OCI-LY1 (cell line): ENCODE results near the gene PROM2.

ENCODE experiments used
- H2AFZ ChIP-seq: fragments of 200-600 bp; sonication (generic), shearing (Covaris generic); 2 replicates; pipeline ENCODE4 v1.6.0; 2014; ENCODE audit warnings: antibody characterized with exemption, mild to moderate bottlenecking, low read length
- H3F3A ChIP-seq: fragments of 200-600 bp; sonication (generic), shearing (Covaris generic); 2 replicates; pipeline ENCODE4 v1.6.0; 2014; ENCODE audit warnings: mild to moderate bottlenecking, antibody characterized with exemption, low read length, moderate library complexity; ENCODE audit not compliant: insufficient read depth
- H3K27ac ChIP-seq: fragments of 200-600 bp; sonication (generic); 2 replicates; pipeline ENCODE4 v1.5.1; 2014; ENCODE audit warnings: low read length, mixed run types, mild to moderate bottlenecking, low read depth; ENCODE audit not compliant: poor library complexity, severe bottlenecking
- H3K27me3 ChIP-seq: fragments of 200-600 bp; sonication (generic); 2 replicates; pipeline ENCODE4 v1.6.0; 2014; ENCODE audit warnings: antibody characterized with exemption, mild to moderate bottlenecking, low read length, moderate library complexity; ENCODE audit not compliant: insufficient read depth
- H3K36me3 ChIP-seq: fragments of 200-600 bp; sonication (generic); 2 replicates; pipeline ENCODE4 v1.6.1; 2014; ENCODE audit warnings: mild to moderate bottlenecking, antibody characterized with exemption, low read length, moderate library complexity, mixed read lengths; ENCODE audit not compliant: insufficient read depth
- H3K4me1 ChIP-seq: fragments of 200-600 bp; sonication (generic); 2 replicates; pipeline ENCODE4 v1.5.1; 2014; ENCODE audit warnings: mild to moderate bottlenecking, low read length, moderate library complexity; ENCODE audit not compliant: insufficient read depth, severe bottlenecking
- H3K4me2 ChIP-seq: fragments of 200-600 bp; sonication (generic), shearing (Covaris generic); 2 replicates; pipeline ENCODE4 v1.6.1; 2014; ENCODE audit warnings: low read length
- H3K4me3 ChIP-seq: fragments of 200-600 bp; sonication (generic); 2 replicates; pipeline ENCODE4 v1.5.1; 2014; ENCODE audit warnings: low read length, low read depth, mild to moderate bottlenecking, mixed read lengths; ENCODE audit not compliant: poor library complexity, severe bottlenecking
- H3K79me2 ChIP-seq: fragments of 200-600 bp; shearing (Covaris generic); 2 replicates; pipeline ENCODE4 v1.6.1; 2016; ENCODE audit warnings: mixed run types, low read length, mixed read lengths; ENCODE audit not compliant: insufficient read depth
- H3K9ac ChIP-seq: fragments of 200-600 bp; sonication (generic), shearing (Covaris generic); 2 replicates; pipeline ENCODE4 v1.6.1; 2014; ENCODE audit warnings: mild to moderate bottlenecking, low read length, mixed read lengths
- H3K9me2 ChIP-seq: fragments of 200-600 bp; sonication (generic), shearing (Covaris generic); 2 replicates; pipeline ENCODE4 v1.6.1; 2014; ENCODE audit warnings: low read depth, mild to moderate bottlenecking, low read length, mixed read lengths
- H3K9me3 ChIP-seq: fragments of 200-600 bp; shearing (Covaris generic); 2 replicates; pipeline ENCODE4 v1.6.1; 2014; ENCODE audit warnings: low read length, mixed read lengths
- H4K20me1 ChIP-seq: fragments of 200-600 bp; sonication (generic), shearing (Covaris generic); 2 replicates; pipeline ENCODE4 v1.6.0; 2016; ENCODE audit warnings: mild to moderate bottlenecking, low read length; ENCODE audit not compliant: insufficient read depth
- EZH2 ChIP-seq: fragments of 200-600 bp; sonication (generic), shearing (Covaris generic); IDR thresholded peaks from 2 replicates; pipeline ENCODE4 v1.8.0; 2017; ENCODE audit warnings: borderline replicate concordance, mixed run types, mild to moderate bottlenecking, antibody characterized with exemption, low read length, moderate library complexity, mixed read lengths
- TF ChIP-seq, protein P1 (sequence below): fragments of 200-600 bp; sonication (generic), shearing (Covaris generic); IDR thresholded peaks from 2 replicates; pipeline ENCODE4 v1.5.1; 2017; ENCODE audit warnings: mild to moderate bottlenecking, antibody characterized with exemption, low read length, moderate library complexity, mixed read lengths

Gene PROM2

DNA sequence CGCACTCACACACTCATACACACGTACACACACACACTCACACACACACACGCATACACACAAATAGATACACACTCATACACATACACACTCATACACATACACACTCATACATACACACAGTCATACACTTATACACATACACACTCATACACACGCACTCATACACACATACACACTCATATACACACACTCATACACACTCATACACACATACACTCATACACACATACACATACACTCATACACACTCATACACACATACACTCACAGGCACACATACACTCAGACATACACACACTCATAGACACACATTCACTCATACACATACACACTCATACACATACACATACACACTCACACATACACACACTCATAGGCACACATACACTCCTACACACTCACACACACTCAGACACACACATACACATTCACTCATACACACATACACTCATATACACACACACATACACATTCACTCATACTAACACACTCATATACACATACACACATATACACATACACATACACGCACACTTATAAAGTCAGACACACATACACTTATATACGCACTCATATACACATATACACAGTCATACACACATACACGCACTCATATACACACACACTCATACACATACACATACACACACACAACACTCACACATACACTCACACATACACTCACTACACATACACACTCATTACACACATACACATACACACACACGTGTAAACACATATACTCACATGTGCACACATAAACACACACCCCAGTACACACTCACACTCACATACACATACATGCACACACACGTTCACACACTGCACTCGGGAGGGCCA, 51.6 kb downstream of the PROM2 start:
- Histone ChIP-seq H2AFZ (no peak overlapping the region), H3K9ac (no peak overlapping the region), H3K27me3 (no peaks in the 10 kb centered on the region), H3K79me2 (no peaks in the 10 kb centered on the region), H3K4me3 (no peak overlapping the region), H3K36me3 (no peaks in the 10 kb centered on the region), H3F3A (no peaks in the 10 kb centered on the region), H3K27ac (no peak overlapping the region), H4K20me1 (no peaks in the 10 kb centered on the region), H3K4me1 (no peaks in the 10 kb centered on the region), H3K9me2 (no peaks in the 10 kb centered on the region), H3K4me2 (no peak overlapping the region), H3K9me3 (no peaks in the 10 kb centered on the region)
- TF ChIP-seq EZH2: no peak
- TF ChIP-seq, protein P1, sequence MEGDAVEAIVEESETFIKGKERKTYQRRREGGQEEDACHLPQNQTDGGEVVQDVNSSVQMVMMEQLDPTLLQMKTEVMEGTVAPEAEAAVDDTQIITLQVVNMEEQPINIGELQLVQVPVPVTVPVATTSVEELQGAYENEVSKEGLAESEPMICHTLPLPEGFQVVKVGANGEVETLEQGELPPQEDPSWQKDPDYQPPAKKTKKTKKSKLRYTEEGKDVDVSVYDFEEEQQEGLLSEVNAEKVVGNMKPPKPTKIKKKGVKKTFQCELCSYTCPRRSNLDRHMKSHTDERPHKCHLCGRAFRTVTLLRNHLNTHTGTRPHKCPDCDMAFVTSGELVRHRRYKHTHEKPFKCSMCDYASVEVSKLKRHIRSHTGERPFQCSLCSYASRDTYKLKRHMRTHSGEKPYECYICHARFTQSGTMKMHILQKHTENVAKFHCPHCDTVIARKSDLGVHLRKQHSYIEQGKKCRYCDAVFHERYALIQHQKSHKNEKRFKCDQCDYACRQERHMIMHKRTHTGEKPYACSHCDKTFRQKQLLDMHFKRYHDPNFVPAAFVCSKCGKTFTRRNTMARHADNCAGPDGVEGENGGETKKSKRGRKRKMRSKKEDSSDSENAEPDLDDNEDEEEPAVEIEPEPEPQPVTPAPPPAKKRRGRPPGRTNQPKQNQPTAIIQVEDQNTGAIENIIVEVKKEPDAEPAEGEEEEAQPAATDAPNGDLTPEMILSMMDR: no peak

DNA sequence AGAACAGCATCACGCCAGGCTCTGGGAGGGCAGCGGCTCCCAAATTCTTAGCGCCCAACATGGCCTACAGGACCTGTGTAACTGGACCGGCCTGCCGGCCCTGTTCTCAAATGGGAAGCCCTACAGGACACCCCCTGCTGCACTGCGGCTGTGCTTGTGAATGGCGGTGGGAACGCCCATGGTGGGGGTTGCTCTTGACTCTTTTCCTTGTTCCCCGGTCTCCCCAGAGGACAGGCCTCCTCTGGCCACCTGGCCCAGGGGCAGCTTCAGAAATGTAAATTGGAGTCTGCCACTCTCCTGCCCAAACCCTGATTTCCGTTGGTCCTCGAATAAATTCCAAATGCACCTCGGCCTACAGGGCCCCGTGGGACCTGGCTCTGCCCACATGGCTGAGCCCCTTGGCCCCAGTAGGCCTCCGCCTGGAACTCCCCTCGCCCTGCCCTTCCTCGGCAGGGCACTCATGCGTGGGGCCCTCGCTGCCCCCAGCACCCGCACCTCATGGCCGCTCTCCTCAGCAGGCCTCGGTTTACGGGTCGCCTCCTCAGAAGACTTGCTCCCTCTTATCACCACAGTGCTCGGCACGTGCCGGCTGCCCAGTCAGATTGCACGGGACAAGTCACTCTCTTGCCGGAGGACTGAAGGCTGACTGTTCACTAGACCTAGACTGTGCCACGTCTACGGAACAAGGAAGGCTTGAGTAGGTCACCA, 52.3 kb downstream of the PROM2 start:
- Histone ChIP-seq H2AFZ (no peak overlapping the region), H3K9ac (no peak overlapping the region), H3K9me2 (no peaks in the 10 kb centered on the region), H3K4me3 (no peak overlapping the region), H3K27ac (no peak overlapping the region), H3K79me2 (no peaks in the 10 kb centered on the region), H3K4me1 (no peaks in the 10 kb centered on the region), H3K36me3 (no peaks in the 10 kb centered on the region), H3K4me2 (no peak overlapping the region), H3F3A (no peaks in the 10 kb centered on the region), H4K20me1 (no peaks in the 10 kb centered on the region), H3K27me3 (no peaks in the 10 kb centered on the region), H3K9me3 (no peaks in the 10 kb centered on the region)
- TF ChIP-seq EZH2: no peak
- TF ChIP-seq, protein P1: no peak

DNA sequence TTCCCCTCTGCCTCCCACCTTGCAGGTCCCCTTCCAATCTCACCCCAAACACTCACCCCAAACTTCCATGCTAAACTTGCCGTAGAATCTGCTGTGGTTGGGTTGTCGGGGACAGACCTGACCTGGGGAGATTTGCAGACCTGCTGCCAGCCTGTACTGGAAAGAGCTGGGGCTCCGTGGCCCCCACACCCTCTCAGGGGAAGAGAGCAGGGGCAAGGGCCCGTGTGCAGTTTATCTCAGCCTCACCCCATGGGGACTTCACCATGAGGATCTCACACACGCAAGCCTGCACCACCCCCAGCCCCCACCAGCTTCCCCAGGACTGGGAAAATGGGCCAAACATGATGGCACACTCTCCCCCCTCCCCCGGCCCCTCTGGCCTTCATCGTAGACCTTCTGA, 53.6 kb downstream of the PROM2 start:
- H4K20me1 ChIP-seq: no peaks in the 10 kb centered on the region
- H3K9ac ChIP-seq: no peak overlapping the region
- H3K27me3 ChIP-seq: no peaks in the 10 kb centered on the region
- no peaks in the 10 kb centered on the region for H3K9me2 ChIP-seq
- no peak overlapping the region for H3K27ac ChIP-seq
- no peak overlapping the region for H3K4me2 ChIP-seq
- no peaks in the 10 kb centered on the region for H3K9me3 ChIP-seq
- no peaks in the 10 kb centered on the region for H3F3A ChIP-seq
- TF ChIP-seq, protein P1: no peak
- no peak for TF ChIP-seq EZH2
- H3K4me3 ChIP-seq: no peak overlapping the region
- no peaks in the 10 kb centered on the region for H3K4me1 ChIP-seq
- no peaks in the 10 kb centered on the region for H3K36me3 ChIP-seq
- H3K79me2 ChIP-seq: no peaks in the 10 kb centered on the region
- no peak overlapping the region for H2AFZ ChIP-seq
